ENCODE results near the gene NCK2. TPM values are rescaled to one million over a fixed set of nuclear protein-coding genes. Genes with fewer than 3 reads are reported as not detected.

The NCK2 gene
- total and polyA plus RNA-seq, 9 of the 15 experiments (the other 6 are each of a cell fraction or from before 2014, with no cell fraction given), result 0.90 to 27.9 (median 15.9) TPM

- Histone ChIP-seq H3K9ac (ENCODE audit: insufficient read depth in 1 of 2, low read depth in 2 of 2, low read length in 2 of 2) (no peak overlapping the region), H3K4me2 (ENCODE audit: insufficient read depth, low read length) (no peak overlapping the region), H2AFZ (ENCODE audit: low read depth, low read length) (no peak overlapping the region), H3K9me3 (replicated peaks; ENCODE audit: control insufficient read depth, insufficient read depth, low read depth, low read length) (no peaks in the 10 kb centered on the region), H3K27ac (ENCODE audit: extremely low read depth, low read depth, low read length) (no peak overlapping the region), H4K20me1 (replicated peaks; ENCODE audit: control insufficient read depth, insufficient read depth, low read length) (no peaks in the 10 kb centered on the region), H3K9me1 (ENCODE audit: control insufficient read depth, insufficient read depth, low read length) (no peaks in the 10 kb centered on the region), H3K4me1 (replicated peaks in 1 of 2; ENCODE audit: control insufficient read depth in 2 of 2, insufficient read depth in 2 of 2, low read length in 2 of 2) (no peaks in the 10 kb centered on the region), H3K79me2 (ENCODE audit: control insufficient read depth, insufficient read depth, low read length) (no peaks in the 10 kb centered on the region), H3K27me3 (ENCODE audit: control insufficient read depth in 2 of 2, insufficient read depth in 2 of 2, low read length in 2 of 2) (no peaks in the 10 kb centered on the region), H3K4me3 (no peak overlapping the region), H3K36me3 (ENCODE audit: control insufficient read depth, insufficient read depth, low read length) (no peaks in the 10 kb centered on the region)
- FAIRE-seq (no peak), ATAC-seq (no peak), DNase-seq (ENCODE audit: extremely low read depth in 1 of 4, low spot score in 3 of 4) (no peak)
- in situ Hi-C loops (cut with MboI) (no loop called here), intact Hi-C loops (cut with micrococcal nuclease) (no loop called here)
- ChIA-PET POLR2A (no interaction called here), CTCF (ENCODE audit: low intra/inter-chr PET ratio) (no interaction called here)
- BruUV-seq (replicated peaks), result no TSS peak
- TF ChIP-seq RAD51 (IDR thresholded peaks at IDR 0.05; ENCODE audit: borderline replicate concordance, low read depth) (no peak), ZBTB43 (CRISPR knock-in tag; IDR thresholded peaks at IDR 0.05) (no peak), ATF7 (IDR thresholded peaks at IDR 0.05) (no peak), KLF10 (CRISPR knock-in tag; IDR thresholded peaks at IDR 0.05) (no peak), CREB3 (tag; conservative IDR thresholded peaks at IDR 0.05; ENCODE audit: low read depth) (no peak), EP300 (IDR thresholded peaks at IDR 0.05; ENCODE audit: low read length) (no peak), THAP12 (CRISPR knock-in tag; IDR thresholded peaks at IDR 0.05) (no peak), KDM1A (IDR thresholded peaks at IDR 0.05) (no peak), ZNF121 (CRISPR knock-in tag; conservative IDR thresholded peaks at IDR 0.05) (no peak), E2F6 (IDR thresholded peaks at IDR 0.05; ENCODE audit: borderline replicate concordance in 1 of 2, extremely low read depth in 1 of 2, insufficient read depth in 1 of 2, insufficient read length in 1 of 2, low read depth in 1 of 2, low read length in 1 of 2, poor library complexity in 1 of 2, severe bottlenecking in 1 of 2) (no peak), MEF2A (IDR thresholded peaks at IDR 0.05; ENCODE audit: control insufficient read depth, low read depth, low read length) (no peak), CEBPZ (IDR thresholded peaks at IDR 0.05; ENCODE audit: borderline replicate concordance, low read depth, low read length) (no peak), CEBPG (CRISPR knock-in tag; IDR thresholded peaks at IDR 0.05) (no peak), CEBPG (tag; conservative IDR thresholded peaks at IDR 0.05 in 1 of 2, IDR thresholded peaks at IDR 0.05 in 1 of 2) (no peak)
Measured at GRCh38 chr2:105828558-105828957, 83.8 kb downstream of the NCK2 start.

All from K562 (cell line).